Brain pericyte (primary cell): ENCODE data around the gene TRPC1.
"Not testable (repeated sequence)": the region's sequence is repeated elsewhere in the genome, so short reads cannot be mapped to it uniquely, and the experiment has no call there.

Experiments used
- DNase-seq: peaks from one replicate; pipeline ENCODE4 v3.0.0-alpha.2; 2012; ENCODE audit warnings: low read depth, low spot score

The TRPC1 gene

DNA sequence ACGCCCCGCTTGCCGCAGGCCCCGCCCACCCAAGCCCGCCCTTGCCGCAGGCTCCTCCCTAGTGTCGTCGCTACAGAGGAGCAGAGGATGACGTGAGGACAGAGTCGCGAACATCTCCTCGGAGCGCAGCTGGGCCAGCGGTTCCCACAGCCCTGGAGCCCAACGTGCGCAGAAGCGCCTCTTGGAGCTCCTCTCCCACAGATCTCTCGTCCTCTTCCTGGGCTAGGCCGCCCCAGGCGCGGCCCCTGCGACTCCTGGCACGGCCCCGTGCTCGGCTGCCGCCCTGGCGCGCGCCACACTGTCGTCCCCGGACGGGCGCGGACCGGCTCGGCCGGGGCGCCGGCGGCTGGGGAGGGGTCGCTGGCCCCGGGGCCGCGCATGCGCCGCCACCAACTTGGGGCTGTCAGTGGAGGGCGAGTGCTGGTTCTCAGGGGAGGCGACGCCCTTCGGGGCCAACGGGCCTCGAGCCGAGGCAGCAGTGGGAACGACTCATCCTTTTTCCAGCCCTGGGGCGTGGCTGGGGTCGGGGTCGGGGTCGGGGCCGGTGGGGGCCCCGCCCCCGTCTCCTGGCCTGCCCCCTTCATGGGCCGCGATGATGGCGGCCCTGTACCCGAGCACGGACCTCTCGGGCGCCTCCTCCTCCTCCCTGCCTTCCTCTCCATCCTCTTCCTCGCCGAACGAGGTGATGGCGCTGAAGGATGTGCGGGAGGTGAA lies at the start of gene TRPC1:
TRPC1 (plus strand) TSS at position 67 of the 714 bp plus-strand sequence; CDS start at position 593, 526 bp downstream.
- DNase-seq = no peak

DNA sequence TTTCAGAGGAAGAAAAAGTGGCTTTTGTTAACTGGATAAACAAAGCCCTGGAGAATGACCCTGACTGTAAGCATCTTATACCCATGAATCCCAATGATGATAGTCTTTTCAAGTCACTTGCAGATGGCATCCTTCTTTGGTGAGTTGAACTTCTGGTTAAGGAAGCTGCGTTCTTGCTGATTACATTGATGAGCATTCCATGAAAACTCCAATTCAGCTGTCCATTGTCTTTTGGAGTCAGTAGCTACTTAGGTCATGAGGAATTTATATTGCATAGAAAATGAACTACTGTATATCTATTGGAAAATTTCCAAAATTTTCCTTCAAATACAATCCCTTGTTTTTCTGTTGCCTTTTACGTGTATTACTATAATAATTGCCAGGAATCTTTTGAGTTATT lies 47.7 kb upstream of the TRPC1 start:
- DNase-seq = no peak

DNA sequence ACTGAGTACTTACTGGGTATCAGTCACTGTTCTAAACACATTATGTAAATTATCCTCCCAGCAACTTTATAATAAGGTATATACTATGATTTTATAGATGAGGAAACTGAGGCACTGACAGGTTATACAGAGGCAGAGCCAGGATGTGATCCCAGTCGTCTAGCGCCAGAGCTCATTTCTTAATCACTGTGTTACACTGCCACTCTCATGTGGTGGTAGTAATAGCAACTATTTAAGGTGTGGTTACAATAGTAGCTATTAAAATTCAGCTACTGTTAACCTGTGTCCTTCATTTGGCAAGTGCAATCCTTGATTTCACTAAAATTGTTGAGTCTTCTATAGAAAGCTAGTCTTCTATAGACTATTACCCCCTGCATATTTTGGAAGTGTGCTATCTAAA lies 43.1 kb upstream of the TRPC1 start:
- DNase-seq = no peak

DNA sequence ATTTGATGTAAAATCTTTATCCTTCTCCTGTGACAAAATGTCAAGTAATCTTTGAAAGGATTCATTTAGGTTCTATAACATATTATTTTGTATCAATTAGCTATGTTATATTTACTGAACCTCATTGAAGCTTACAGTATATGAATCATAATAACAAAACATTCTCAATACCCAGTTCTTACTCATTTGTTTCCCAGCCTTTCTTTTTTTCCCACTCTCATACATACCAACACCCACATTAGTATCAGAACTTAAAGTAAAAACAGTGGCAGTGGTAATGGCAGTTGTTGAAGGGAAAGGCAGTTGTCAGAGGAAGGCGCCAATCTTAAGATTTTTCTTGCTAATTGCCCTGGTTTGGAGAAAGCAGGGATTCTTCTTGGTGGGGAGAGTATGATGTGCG lies 33.2 kb upstream of the TRPC1 start:
- DNase-seq = no peak

DNA sequence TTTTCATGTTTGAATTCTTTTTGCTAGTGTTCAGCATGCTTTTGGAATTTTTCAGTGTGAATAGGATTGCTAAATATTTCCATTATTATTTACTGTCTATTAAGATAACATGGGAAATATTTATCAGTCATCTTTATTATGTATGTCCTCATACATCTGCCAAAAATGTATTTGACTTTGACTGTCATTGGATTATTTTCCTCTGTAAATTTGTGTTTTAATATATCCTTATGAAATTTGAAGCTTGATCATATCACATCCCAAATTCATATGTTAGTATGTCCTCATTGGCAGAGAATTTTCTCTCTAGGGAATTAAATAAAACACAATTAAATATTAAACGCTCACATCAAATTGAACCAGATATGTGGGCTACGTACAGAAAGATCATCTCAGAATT lies 32.3 kb upstream of the TRPC1 start:
- DNase-seq = no peak

DNA sequence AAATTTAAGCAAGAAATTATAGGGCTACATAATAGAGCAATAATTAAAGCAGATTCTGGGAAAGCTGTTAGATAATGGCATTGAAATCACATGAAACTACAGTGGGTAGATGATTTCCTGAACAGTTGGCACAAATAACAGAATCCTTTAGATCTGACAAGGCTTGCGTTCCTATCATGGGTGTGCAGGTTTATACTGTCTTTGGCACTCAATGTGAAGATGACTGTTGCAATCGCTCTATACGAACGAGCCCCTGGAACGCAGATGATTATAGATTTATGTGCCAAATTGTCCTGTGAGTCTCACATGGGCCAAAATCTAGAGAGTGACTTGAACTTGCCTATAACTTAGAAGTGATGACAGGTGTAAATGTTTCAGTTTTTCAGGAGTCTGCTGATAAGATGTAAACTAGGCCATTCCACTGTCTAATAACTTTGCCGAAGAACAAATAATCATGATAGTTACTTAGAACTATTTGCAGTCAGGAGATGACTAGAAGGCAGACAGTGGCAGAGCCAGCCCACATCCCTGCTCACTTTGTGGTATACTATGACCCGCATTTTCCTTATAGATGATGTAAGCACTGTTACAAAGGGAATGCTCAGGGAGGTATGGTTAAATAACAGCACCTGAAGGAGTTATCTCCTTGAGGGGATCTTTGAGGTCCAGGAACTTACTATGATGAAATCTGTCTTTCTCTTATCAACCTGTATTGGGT lies 30.5 kb upstream of the TRPC1 start:
- no peak for DNase-seq

DNA sequence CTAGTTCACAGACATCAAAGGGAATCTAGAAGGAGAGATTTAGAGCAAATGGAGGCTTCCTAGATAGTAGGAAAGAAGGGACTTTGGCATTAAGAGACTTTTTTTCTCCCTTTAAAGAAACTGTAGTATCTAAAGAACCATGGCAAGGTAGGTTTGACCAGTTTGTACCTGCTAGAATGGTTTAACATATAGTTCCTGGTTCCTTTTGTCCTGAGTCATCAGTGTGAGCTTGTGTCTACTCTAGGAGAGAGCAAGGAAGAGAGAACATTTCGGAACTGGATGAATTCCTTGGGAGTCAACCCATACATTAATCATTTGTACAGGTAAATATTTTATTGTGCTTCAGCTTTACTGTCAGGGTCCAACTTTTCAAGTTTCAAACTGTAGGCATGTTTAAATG lies 29.6 kb upstream of the TRPC1 start:
- DNase-seq = no peak

DNA sequence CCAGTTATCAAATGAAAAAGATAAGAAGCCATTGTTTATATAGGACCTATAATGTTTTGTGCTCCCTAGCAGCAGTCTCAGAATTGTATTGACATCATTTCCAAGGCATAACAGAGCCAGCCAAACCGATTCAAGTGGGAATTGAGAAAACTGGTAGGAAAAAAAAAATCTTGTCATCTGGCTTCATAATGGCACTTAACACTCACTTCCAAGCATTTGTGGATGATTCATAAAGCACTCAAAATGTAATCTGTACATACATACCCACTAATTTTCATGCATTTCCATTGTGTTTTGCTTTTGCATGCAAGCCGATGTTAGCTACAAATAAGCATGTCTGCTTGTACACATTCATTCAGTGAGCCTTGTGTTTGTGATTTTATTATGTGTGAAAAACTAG lies 18.6 kb upstream of the TRPC1 start:
- no peak for DNase-seq

DNA sequence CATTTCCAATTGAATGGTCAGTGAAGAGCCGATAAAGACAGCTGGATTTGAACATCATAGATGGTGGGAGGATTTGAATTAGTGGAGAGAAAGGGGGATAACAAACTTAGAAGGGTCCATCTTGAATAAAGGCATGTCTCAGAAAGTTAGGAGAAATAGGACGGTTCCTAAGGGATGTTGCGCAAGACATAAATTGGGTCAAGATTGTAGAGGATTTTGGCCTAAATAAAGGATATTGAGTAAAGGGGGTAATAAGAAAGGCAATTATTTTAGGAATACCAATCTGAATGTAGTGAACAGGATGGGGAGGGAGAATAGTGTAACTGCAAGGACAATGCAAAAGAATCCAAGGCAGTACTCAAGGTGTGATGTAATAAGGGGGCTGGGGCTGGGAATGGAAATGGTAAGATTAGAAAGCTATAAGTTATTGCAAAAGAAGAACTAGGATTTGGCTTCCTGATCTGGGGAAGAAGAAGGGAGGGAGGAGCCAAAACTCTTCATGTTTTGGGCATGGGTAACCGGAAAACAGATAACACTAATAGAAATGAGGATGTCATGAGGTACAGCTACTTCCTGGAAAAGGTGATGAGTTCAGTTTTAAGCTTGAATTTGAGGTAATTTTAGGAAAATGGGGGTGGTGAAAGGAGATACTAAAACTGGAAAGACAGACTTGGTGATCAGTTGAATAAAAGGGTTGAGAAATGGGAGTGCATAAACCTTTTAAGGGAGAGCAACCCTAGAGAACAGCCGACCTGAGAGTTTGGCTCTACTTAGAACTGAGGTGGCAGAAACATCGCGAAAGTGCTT lies 17.3 kb upstream of the TRPC1 start:
- DNase-seq = no peak

DNA sequence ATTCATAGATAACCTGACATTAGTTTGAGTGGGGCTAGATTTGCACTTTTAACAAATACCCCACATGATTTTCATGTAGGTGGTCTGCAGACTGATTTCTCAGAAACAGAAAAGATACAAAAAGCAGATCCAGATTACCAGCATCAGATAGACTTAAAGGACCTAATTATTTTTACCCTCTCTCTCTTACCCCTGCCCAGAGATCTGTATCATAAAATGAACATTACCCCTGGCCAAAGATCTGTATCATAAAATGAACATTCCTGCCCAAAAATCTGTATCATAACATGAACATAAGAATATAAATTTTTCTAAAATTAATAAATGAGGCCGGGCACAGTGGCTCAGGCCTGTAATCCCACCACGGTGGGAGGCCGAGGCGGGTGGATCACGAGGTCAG lies 14.6 kb upstream of the TRPC1 start:
- DNase-seq = no peak

DNA sequence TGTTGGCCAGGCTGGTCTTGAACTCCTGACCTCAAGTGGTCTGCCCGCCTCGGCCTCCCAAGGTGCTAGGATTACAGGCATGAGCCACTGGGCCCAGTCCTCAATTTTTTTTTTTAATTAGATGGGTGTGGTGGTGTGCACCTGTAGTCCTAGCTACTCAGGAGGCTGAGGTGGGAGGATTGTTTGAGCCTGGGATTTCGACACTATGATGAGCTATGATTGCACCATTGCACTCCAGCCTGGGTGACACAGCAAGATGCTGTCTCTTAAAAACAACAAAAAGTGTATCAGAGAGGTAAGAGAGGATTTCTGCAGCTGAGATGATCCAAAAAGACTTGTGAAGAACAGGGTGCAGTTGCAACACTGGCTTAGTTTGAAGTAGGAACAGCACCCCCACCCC lies 9.0 kb upstream of the TRPC1 start:
- DNase-seq = not testable (repeated sequence)

DNA sequence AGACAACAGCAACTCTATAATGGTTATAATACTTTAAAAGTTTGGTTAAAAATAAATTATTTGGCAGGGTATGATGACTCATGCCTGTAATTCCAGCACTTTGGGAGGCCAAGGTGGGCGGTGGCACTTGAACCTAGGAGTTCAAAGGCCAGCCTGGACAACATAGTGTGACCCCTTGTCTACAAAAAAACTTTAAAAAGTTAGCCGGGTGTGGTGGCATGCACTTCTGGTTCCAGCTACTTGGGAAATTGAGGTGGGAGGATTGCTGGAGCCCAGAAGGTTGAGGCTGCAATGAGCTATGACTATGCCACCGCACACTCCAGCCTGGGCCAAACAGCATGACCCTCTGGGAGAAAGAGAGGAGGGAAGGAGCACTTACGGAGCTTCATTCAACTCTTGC lies 7.7 kb upstream of the TRPC1 start:
- no peak for DNase-seq

DNA sequence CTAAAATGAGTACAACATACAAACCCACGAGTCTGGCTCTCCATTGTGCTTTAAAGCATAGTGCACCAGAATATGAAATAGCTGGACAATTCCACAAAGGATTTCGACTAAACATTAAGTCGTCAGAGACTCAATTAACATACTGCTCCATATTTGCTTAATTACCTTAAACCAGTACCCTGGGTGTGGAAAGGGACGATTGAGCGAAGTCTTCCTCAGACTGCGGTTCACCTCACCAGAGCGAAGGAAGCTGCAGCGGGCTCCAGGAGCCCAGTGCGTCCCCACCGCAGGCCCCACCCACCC lies 218 bp upstream of the TRPC1 start:
- no peak for DNase-seq

DNA sequence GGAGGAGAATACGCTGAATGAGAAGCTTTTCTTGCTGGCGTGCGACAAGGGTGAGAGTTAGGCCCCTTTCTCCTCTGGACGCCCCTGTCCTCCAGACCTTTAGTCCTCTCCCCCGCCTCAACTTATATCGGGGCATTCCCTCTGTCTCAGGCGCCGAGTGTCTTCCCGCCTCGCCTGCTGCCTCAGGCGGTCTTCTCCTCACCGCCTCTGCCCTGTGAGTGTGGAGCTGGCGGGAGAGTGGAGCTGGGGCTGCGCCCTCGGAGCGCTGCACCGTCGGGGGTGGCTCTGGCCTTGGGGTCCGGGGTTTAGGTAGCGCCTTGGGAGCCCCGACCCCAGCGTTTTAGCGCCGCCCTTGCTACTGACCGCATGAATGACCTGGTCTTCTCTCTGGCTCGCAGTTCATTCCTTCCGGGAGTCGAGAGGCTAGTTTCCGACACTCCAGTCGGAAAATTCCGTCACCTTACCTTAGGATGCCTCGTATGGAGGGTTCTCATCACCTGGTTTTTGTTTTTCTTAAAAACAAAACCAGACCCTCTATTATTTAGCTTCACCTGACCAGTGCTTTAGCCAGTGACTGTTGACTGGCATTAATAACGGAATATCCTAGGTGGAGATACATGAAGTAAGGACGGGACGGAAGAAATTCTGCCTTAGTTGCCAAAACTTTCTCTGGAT lies 985 bp downstream of the TRPC1 start:
- DNase-seq = no peak

DNA sequence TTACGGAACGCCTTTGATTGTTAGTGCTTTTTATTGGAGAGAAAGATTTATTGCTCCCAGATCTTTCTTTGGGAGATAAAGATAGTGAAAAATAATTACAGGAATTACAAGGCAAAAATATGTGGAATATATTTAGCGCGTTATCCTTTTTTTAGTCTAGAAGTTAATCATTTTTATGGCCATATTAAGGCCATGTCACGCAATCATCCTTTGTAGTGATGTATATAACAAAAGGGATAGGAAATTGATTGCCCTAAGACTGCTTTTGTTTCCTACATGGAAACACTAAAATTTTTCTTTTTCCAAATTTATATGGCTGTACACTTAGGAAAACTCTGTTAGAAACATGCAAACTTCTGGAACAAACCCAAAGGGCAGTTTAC lies 1.5 kb downstream of the TRPC1 start:
- no peak for DNase-seq

DNA sequence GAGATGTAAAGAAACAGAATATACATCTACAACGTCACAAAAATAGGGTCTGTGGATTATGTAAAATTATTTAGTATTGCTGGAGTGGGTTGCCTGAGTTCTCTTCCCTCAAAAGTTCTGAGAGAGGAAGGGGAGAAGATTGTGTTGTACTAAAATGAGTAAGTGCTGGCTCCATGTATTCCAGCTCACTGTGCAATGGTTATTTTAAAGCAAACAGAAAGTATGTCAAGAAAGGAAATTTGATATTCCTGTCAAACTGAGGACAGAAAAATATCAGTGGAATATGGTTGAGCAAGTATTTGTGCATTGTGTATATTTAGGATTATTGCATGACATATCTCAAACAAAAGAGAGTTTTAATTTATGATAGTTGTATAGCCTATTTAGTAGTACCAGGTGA lies 2.2 kb downstream of the TRPC1 start:
- no peak for DNase-seq

DNA sequence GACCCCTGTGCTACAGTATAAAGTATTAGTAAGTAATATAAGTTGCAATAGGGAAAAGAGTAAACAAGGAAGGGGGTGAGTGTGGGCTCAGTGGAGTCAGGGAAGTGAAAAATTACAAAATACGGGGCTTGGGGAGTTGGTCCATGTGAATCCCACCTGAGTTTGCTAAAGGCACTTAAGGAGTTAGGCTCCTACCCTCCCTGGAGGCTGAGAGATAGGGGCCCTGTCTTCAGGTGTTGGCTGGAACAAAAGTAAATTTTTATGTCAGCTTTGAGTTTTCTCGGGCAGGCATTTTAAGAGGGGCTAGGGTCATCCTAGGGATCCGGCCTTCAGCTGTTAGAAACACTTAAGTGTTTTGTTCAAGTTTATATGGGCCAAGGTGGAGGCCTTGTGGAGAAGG lies 8.2 kb downstream of the TRPC1 start:
- no peak for DNase-seq

DNA sequence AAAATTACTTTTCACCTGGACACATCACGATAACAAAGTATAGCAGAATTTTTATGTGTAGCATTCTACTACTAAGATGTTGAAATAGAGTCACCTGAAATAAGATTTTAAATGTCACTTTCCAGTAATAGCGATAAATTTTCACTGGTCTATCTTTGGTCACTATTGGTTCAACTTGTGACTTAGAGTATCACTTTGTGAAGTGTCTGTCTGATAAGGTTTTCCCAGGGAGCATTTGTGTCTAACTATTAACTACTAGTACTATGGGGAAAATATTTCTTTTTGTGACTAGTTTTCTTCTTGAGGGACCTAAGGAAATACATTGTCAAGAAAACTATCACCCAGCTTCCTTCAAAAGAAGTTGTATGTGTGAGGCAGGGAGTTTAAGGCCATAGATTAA lies 11.0 kb downstream of the TRPC1 start:
- no peak for DNase-seq

DNA sequence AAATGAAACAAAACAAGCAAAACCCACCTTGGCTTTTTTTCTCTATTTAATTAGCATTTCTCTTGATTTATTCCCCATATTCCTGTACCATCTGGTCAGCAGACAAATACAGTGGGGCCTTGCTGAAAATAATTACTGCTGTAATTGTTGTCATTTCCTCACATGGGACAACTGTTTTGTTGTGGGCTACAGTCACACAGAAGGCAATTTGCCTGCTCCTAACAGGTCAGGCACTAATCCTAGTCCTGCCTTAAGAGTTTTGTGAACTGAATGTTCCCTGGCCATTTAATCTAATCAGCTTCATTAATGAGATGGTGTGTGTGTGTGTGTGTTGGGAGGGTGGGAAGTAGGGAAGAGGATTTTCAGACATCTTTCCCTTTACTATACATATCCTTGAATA lies 11.6 kb downstream of the TRPC1 start:
- no peak for DNase-seq

DNA sequence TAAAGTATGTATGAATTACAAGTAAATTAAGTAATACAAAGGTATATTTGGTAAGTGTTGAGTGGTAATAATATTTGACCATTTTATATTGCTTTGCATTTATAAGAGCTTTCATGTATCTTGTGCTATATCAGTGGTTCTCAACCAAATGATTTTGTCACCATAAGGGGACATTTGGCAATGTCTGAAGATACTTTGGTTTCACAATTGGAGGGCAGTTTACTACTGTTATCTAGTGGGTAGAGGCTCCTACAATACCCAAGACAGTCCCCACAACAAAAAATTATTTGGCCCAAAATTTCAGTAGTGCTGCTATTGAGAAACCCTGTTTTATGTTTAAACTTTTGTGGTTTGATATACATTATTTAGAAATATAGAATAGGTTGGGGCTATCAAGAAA lies 14.6 kb downstream of the TRPC1 start:
- DNase-seq = no peak

DNA sequence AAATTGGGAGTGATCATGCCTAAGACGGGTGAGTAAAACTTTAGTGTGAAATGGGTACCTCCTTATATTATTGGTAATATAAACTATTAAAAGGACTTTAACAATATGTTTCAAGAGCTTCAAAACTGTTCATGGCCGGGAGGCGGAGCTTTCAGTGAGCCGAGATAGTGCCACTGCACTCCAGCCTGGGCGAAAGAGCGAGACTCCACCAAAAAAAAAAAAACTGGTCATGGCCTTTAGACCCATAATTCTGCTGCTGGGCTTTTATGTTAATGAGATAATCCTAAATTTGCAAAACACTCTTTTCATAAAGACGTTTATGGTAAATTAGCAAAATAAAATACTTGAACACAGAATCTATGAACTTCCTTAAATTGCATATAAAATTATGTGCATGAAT lies 22.8 kb downstream of the TRPC1 start:
- no peak for DNase-seq

DNA sequence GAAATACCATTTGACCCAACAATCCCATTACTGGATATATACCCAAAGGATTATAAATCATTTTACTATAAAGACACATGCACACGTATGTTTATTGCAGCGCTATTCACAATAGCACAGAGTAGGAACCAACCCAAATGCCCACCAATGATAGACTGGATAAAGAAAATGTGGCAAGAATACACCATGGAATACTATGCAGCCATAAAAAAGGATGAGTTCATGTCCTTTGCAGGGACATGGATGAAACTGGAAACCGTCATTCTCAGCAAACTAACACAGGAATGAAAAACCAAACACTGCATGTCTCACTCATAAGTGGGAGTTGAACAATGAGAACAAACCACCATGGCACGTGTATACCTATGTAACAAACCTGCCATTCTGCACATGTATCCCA lies 26.7 kb downstream of the TRPC1 start:
- not testable (repeated sequence) for DNase-seq
